CD4-positive, alpha-beta T cell treated with Interleukin-4 for 4 hours (primary cell): ENCODE measurements around the gene GADD45G.

Experiments used
- DNase-seq: peaks from one replicate; pipeline ENCODE4 v3.0.0-alpha.2; 2020

Gene GADD45G

GRCh38 chr9:89610391-89610925, 5.6 kb downstream of the GADD45G start:
- DNase-seq = no peak

GRCh38 chr9:89611425-89611824, 6.6 kb downstream of the GADD45G start:
- no peak for DNase-seq

GRCh38 chr9:89612566-89613278, 7.9 kb downstream of the GADD45G start:
- no peak for DNase-seq

- no peak for DNase-seq
Observed at GRCh38 chr9:89613912-89614892, 9.4 kb downstream of the GADD45G start.

GRCh38 chr9:89615661-89616060, 10.8 kb downstream of the GADD45G start:
- DNase-seq = no peak

GRCh38 chr9:89616411-89616810, 11.6 kb downstream of the GADD45G start:
- no peak for DNase-seq

- DNase-seq = no peak
Observed at GRCh38 chr9:89617978-89618377, 13.2 kb downstream of the GADD45G start.

- no peak for DNase-seq
Observed at GRCh38 chr9:89619019-89619418, 14.2 kb downstream of the GADD45G start.

- DNase-seq = no peak
Observed at GRCh38 chr9:89619424-89620138, 14.8 kb downstream of the GADD45G start.

GRCh38 chr9:89621031-89621430, 16.2 kb downstream of the GADD45G start:
- DNase-seq = no peak

- DNase-seq = no peak
Observed at GRCh38 chr9:89621676-89622075, 16.9 kb downstream of the GADD45G start.

GRCh38 chr9:89622933-89623861, 18.4 kb downstream of the GADD45G start:
- no peak for DNase-seq

- no peak for DNase-seq
Observed at GRCh38 chr9:89623925-89624420, 19.2 kb downstream of the GADD45G start.

GRCh38 chr9:89625721-89626687, 21.2 kb downstream of the GADD45G start:
- no peak for DNase-seq

- no peak for DNase-seq
Observed at GRCh38 chr9:89626741-89627265, 22.0 kb downstream of the GADD45G start.

- no peak for DNase-seq
Observed at GRCh38 chr9:89628601-89629000, 23.8 kb downstream of the GADD45G start.

GRCh38 chr9:89629081-89629976, 24.5 kb downstream of the GADD45G start:
- DNase-seq = no peak

GRCh38 chr9:89630508-89630907, 25.7 kb downstream of the GADD45G start:
- DNase-seq = no peak

- DNase-seq = no peak
Observed at GRCh38 chr9:89631384-89631783, 26.6 kb downstream of the GADD45G start.
